Osteoblast (primary cell): ENCODE data around the gene SUPT7L. TPM values are rescaled to one million over a fixed set of nuclear protein-coding genes. Genes with fewer than 3 reads are reported as not detected.

ENCODE experiments used
- DNase-seq: peaks from one replicate; pipeline ENCODE4 v3.0.0; 2011; ENCODE audit warnings: low spot score, mixed read lengths; ENCODE audit not compliant: insufficient read length; ENCODE audit errors: missing footprints
- H2AFZ ChIP-seq: 2 replicates; pipeline ENCODE4 v1.6.0; 2011; ENCODE audit warnings: mild to moderate bottlenecking, low read length
- H3K27ac ChIP-seq: 2 replicates; pipeline ENCODE4 v1.5.1; 2011; ENCODE audit warnings: mild to moderate bottlenecking, low read depth, low read length, moderate library complexity
- H3K27me3 ChIP-seq: 2 replicates; pipeline ENCODE4 v1.6.0; 2012; ENCODE audit warnings: mild to moderate bottlenecking, control low read depth, inconsistent platforms, low read length, moderate library complexity; ENCODE audit not compliant: insufficient read depth
- H3K36me3 ChIP-seq: 2 replicates; pipeline ENCODE4 v1.5.1; 2011; ENCODE audit warnings: mild to moderate bottlenecking, low read length, control low read depth, moderate library complexity; ENCODE audit not compliant: insufficient read depth
- H3K4me1 ChIP-seq: 2 replicates; pipeline ENCODE4 v1.5.1; 2011; ENCODE audit warnings: mild to moderate bottlenecking, low read length, control low read depth, moderate library complexity; ENCODE audit not compliant: insufficient read depth
- H3K4me2 ChIP-seq: 2 replicates; pipeline ENCODE4 v1.6.0; 2011; ENCODE audit warnings: mild to moderate bottlenecking, low read length; ENCODE audit not compliant: insufficient read depth
- H3K4me3 ChIP-seq: fragments of 200-600 bp; sonication (generic); 3 replicates; pipeline ENCODE4 v1.5.1; 2012; ENCODE audit warnings: mild to moderate bottlenecking, low read length, inconsistent platforms; ENCODE audit not compliant: insufficient read depth
- H3K79me2 ChIP-seq: 2 replicates; pipeline ENCODE4 v1.6.0; 2012; ENCODE audit warnings: mild to moderate bottlenecking, low read length, control low read depth, inconsistent platforms; ENCODE audit not compliant: insufficient read depth
- H3K9me3 ChIP-seq: 2 replicates; pipeline ENCODE4 v1.5.1; 2011; ENCODE audit warnings: low read depth, low read length, control low read depth
- H4K20me1 ChIP-seq: 2 replicates; pipeline ENCODE4 v1.6.0; 2012; ENCODE audit warnings: mild to moderate bottlenecking, low read length, control low read depth; ENCODE audit not compliant: insufficient read depth
- small RNA-seq: library from RNA; depleted of rRNA; stranded (forward); fragments of <200 nt; gene quantifications from one replicate; pipeline ENCODE3, GENCODE V24; 2012
- total RNA-seq: library from RNA; depleted of rRNA; stranded (reverse); fragments of >200 nt; gene quantifications from 2 replicates; pipeline ENCODE4 v1.2.3, GENCODE V29; 2012
- TF ChIP-seq, protein P1 (sequence below): IDR thresholded peaks from 2 replicates; pipeline ENCODE4 v1.5.1; 2011; ENCODE audit warnings: mild to moderate bottlenecking, low read depth, low read length, moderate library complexity; ENCODE audit errors: extremely low read depth

Gene SUPT7L
- total RNA-seq, 1 donor: 50.3 TPM

DNA sequence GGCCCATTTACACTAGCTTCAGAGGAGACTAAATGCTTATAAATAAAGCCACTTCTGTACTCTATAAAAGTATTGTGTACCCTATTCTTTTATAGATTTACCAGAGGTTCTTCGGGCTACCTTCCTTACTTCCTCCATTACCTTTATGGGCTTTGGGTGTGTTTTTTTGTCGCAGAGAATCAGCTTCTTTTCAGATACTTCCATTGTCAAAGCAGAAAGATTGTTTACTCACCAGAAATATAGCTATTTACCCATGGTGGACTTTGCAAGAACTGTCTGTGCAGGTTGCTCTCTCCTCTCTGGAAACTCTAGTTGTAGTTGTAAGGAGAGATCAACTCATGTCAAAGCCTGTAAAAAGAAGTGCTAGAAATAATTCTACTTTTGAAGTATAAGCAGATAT, 49.4 kb downstream of the SUPT7L start:
- Histone ChIP-seq H3K9me3 (no peaks in the 10 kb centered on the region), H4K20me1 (peaks cover 2% of the 10 kb centered on the region), H3K4me2 (no peak overlapping the region), H3K27ac (no peak overlapping the region), H3K4me1 (no peaks in the 10 kb centered on the region), H3K79me2 (peaks cover 28% of the 10 kb centered on the region), H3K36me3 (peaks cover 50% of the 10 kb centered on the region), H2AFZ (no peak overlapping the region), H3K4me3 (no peak overlapping the region), H3K27me3 (no peaks in the 10 kb centered on the region)
- TF ChIP-seq, protein P1, sequence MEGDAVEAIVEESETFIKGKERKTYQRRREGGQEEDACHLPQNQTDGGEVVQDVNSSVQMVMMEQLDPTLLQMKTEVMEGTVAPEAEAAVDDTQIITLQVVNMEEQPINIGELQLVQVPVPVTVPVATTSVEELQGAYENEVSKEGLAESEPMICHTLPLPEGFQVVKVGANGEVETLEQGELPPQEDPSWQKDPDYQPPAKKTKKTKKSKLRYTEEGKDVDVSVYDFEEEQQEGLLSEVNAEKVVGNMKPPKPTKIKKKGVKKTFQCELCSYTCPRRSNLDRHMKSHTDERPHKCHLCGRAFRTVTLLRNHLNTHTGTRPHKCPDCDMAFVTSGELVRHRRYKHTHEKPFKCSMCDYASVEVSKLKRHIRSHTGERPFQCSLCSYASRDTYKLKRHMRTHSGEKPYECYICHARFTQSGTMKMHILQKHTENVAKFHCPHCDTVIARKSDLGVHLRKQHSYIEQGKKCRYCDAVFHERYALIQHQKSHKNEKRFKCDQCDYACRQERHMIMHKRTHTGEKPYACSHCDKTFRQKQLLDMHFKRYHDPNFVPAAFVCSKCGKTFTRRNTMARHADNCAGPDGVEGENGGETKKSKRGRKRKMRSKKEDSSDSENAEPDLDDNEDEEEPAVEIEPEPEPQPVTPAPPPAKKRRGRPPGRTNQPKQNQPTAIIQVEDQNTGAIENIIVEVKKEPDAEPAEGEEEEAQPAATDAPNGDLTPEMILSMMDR: no peak
- DNase-seq: no peak

DNA sequence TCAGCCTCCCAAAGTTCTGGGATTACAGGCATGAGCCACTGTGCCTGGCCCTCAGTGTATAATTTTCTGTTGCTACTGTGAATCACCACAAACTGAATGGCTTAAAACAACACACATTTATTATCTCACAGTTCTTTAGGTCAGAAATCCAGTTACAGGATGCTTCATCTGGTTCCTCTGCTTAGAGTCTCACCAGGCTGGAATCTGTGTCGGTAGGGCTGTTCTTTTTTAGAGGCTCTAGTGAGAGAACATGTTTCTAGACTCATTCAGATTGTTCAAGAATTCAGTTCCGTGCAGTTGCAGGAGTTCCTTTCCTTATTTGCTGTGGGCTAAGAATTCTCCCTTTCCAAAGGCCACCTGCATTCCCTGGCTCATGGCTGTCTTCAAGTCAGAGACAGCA, 56.8 kb downstream of the SUPT7L start:
- Histone ChIP-seq H3K4me3 (no peak overlapping the region), H2AFZ (no peak overlapping the region), H3K36me3 (peaks cover 49% of the 10 kb centered on the region), H3K4me2 (peak overlapping the region; percentile 53), H4K20me1 (no peaks in the 10 kb centered on the region), H3K27me3 (no peaks in the 10 kb centered on the region), H3K9me3 (no peaks in the 10 kb centered on the region), H3K4me1 (peaks cover 6% of the 10 kb centered on the region), H3K79me2 (peaks cover 31% of the 10 kb centered on the region), H3K27ac (peak overlapping the region; percentile 91)
- DNase-seq: peak; percentile 90
- TF ChIP-seq, protein P1: no peak

Small RNA genes lying within 50 kb of the gene (small RNA-seq; reads per million reads assigned to genes)
- gene RF00340: not detected

Other genes with a start within 250 kb of the SUPT7L start
- 147 and 151 TPM in 2 replicates for gene NRBP1, start 235.0 kb downstream of the SUPT7L start, total RNA-seq
- under 0.01 and 0.72 TPM in 2 replicates for gene KRTCAP3, start 221.2 kb downstream of the SUPT7L start, total RNA-seq
- gene IFT172, start 173.9 kb downstream of the SUPT7L start, total RNA-seq: 33.3 and 35.5 TPM in 2 replicates
- gene FNDC4, start 168.4 kb downstream of the SUPT7L start, total RNA-seq: 21.2 and 21.4 TPM in 2 replicates
- gene GCKR, start 166.8 kb downstream of the SUPT7L start, total RNA-seq: 1.2 and 1.4 TPM in 2 replicates
- gene ZNF512, start 80.6 kb downstream of the SUPT7L start, total RNA-seq: 21.4 and 21.8 TPM in 2 replicates
- gene CCDC121, start 34.6 kb downstream of the SUPT7L start, total RNA-seq: 1.1 and 1.2 TPM in 2 replicates
- 27.5 and 33.0 TPM in 2 replicates for gene GPN1, start 34.6 kb downstream of the SUPT7L start, total RNA-seq
- 24.8 and 27.9 TPM in 2 replicates for gene SLC4A1AP, start 275 bp upstream of the SUPT7L start, total RNA-seq
- gene MRPL33, start 108.1 kb upstream of the SUPT7L start, total RNA-seq: 63.1 and 105 TPM in 2 replicates
- gene RBKS, start 226.8 kb upstream of the SUPT7L start, total RNA-seq: 1.1 and 2.1 TPM in 2 replicates
- gene BABAM2, start 227.1 kb upstream of the SUPT7L start, total RNA-seq: 42.0 and 45.4 TPM in 2 replicates